ENCODE measurements around the gene TUBB1.

TUBB1 gene

GRCh38 chr20:59023616-59024015 lies 4.4 kb downstream of the TUBB1 start:
- Histone ChIP-seq H3K36me3 (ENCODE audit: control insufficient read depth, insufficient read depth, low read length) (peaks cover 25% of the 10 kb centered on the region), H3K4me1 (ENCODE audit: control insufficient read depth, insufficient read depth, low read length) (peaks cover 7% of the 10 kb centered on the region), H3K4me3 (ENCODE audit: low read length) (no peak overlapping the region), H3K27me3 (ENCODE audit: control insufficient read depth, insufficient read depth, low read length) (no peaks in the 10 kb centered on the region), H3K9ac (ENCODE audit: low read length) (no peak overlapping the region), H3K27ac (ENCODE audit: low read depth, low read length) (no peak overlapping the region)

GRCh38 chr20:59024111-59024530 lies 4.9 kb downstream of the TUBB1 start:
- Histone ChIP-seq H3K9ac (ENCODE audit: low read length) (no peak overlapping the region), H3K27me3 (ENCODE audit: control insufficient read depth, insufficient read depth, low read length) (no peaks in the 10 kb centered on the region), H3K4me1 (ENCODE audit: control insufficient read depth, insufficient read depth, low read length) (peaks cover 12% of the 10 kb centered on the region), H3K27ac (ENCODE audit: low read depth, low read length) (no peak overlapping the region), H3K36me3 (ENCODE audit: control insufficient read depth, insufficient read depth, low read length) (peaks cover 25% of the 10 kb centered on the region), H3K4me3 (ENCODE audit: low read length) (no peak overlapping the region)

- no peak overlapping the region for H3K27ac ChIP-seq (ENCODE audit: low read depth, low read length)
- H3K27me3 ChIP-seq (ENCODE audit: control insufficient read depth, insufficient read depth, low read length) = no peaks in the 10 kb centered on the region
- peaks cover 26% of the 10 kb centered on the region for H3K36me3 ChIP-seq (ENCODE audit: control insufficient read depth, insufficient read depth, low read length)
- peaks cover 17% of the 10 kb centered on the region for H3K4me1 ChIP-seq (ENCODE audit: control insufficient read depth, insufficient read depth, low read length)
- no peak overlapping the region for H3K4me3 ChIP-seq (ENCODE audit: low read length)
- H3K9ac ChIP-seq (ENCODE audit: low read length) = no peak overlapping the region
Observed at GRCh38 chr20:59025086-59025485, 5.9 kb downstream of the TUBB1 start.

GRCh38 chr20:59025511-59025910 lies 6.3 kb downstream of the TUBB1 start:
- Histone ChIP-seq H3K4me1 (ENCODE audit: control insufficient read depth, insufficient read depth, low read length) (peaks cover 19% of the 10 kb centered on the region), H3K9ac (ENCODE audit: low read length) (no peak overlapping the region), H3K36me3 (ENCODE audit: control insufficient read depth, insufficient read depth, low read length) (peaks cover 28% of the 10 kb centered on the region)

GRCh38 chr20:59026904-59027740 lies 7.9 kb downstream of the TUBB1 start:
- H3K4me3 ChIP-seq (ENCODE audit: low read length) = no peak overlapping the region
- H3K27ac ChIP-seq (ENCODE audit: low read depth, low read length) = no peak overlapping the region
- H3K4me1 ChIP-seq (ENCODE audit: control insufficient read depth, insufficient read depth, low read length) = peaks cover 25% of the 10 kb centered on the region
- H3K27me3 ChIP-seq (ENCODE audit: control insufficient read depth, insufficient read depth, low read length) = no peaks in the 10 kb centered on the region
- H3K36me3 ChIP-seq (ENCODE audit: control insufficient read depth, insufficient read depth, low read length) = peaks cover 28% of the 10 kb centered on the region
- H3K9ac ChIP-seq (ENCODE audit: low read length) = no peak overlapping the region

More at GRCh38 chr20:59025511-59025910, 6.3 kb downstream of the TUBB1 start:
- no peak overlapping the region for H3K27ac ChIP-seq (ENCODE audit: low read depth, low read length)
- no peaks in the 10 kb centered on the region for H3K27me3 ChIP-seq (ENCODE audit: control insufficient read depth, insufficient read depth, low read length)
- H3K4me3 ChIP-seq (ENCODE audit: low read length) = no peak overlapping the region

- no peak overlapping the region for H3K27ac ChIP-seq (ENCODE audit: low read depth, low read length)
- no peak overlapping the region for H3K9ac ChIP-seq (ENCODE audit: low read length)
- peaks cover 27% of the 10 kb centered on the region for H3K4me1 ChIP-seq (ENCODE audit: control insufficient read depth, insufficient read depth, low read length)
- no peaks in the 10 kb centered on the region for H3K27me3 ChIP-seq (ENCODE audit: control insufficient read depth, insufficient read depth, low read length)
- H3K4me3 ChIP-seq (ENCODE audit: low read length) = no peak overlapping the region
- peaks cover 24% of the 10 kb centered on the region for H3K36me3 ChIP-seq (ENCODE audit: control insufficient read depth, insufficient read depth, low read length)
Observed at GRCh38 chr20:59027741-59028320, 8.6 kb downstream of the TUBB1 start.

GRCh38 chr20:59028812-59029211 lies 9.6 kb downstream of the TUBB1 start:
- H3K4me3 ChIP-seq (ENCODE audit: low read length) = no peak overlapping the region
- H3K36me3 ChIP-seq (ENCODE audit: control insufficient read depth, insufficient read depth, low read length) = peaks cover 17% of the 10 kb centered on the region
- H3K27ac ChIP-seq (ENCODE audit: low read depth, low read length) = no peak overlapping the region
- no peaks in the 10 kb centered on the region for H3K27me3 ChIP-seq (ENCODE audit: control insufficient read depth, insufficient read depth, low read length)
- H3K4me1 ChIP-seq (ENCODE audit: control insufficient read depth, insufficient read depth, low read length) = peaks cover 28% of the 10 kb centered on the region
- no peak overlapping the region for H3K9ac ChIP-seq (ENCODE audit: low read length)

GRCh38 chr20:59030911-59031563 lies 11.8 kb downstream of the TUBB1 start:
- H3K27ac ChIP-seq (ENCODE audit: low read depth, low read length) = no peak overlapping the region
- no peaks in the 10 kb centered on the region for H3K27me3 ChIP-seq (ENCODE audit: control insufficient read depth, insufficient read depth, low read length)
- H3K36me3 ChIP-seq (ENCODE audit: control insufficient read depth, insufficient read depth, low read length) = peaks cover 22% of the 10 kb centered on the region
- no peak overlapping the region for H3K9ac ChIP-seq (ENCODE audit: low read length)
- H3K4me3 ChIP-seq (ENCODE audit: low read length) = peak overlapping the region; percentile 92
- H3K4me1 ChIP-seq (ENCODE audit: control insufficient read depth, insufficient read depth, low read length) = peaks cover 28% of the 10 kb centered on the region

- peaks cover 23% of the 10 kb centered on the region for H3K36me3 ChIP-seq (ENCODE audit: control insufficient read depth, insufficient read depth, low read length)
- peaks cover 28% of the 10 kb centered on the region for H3K4me1 ChIP-seq (ENCODE audit: control insufficient read depth, insufficient read depth, low read length)
- peak overlapping the region; percentile 61 for H3K9ac ChIP-seq (ENCODE audit: low read length)
- H3K27me3 ChIP-seq (ENCODE audit: control insufficient read depth, insufficient read depth, low read length) = no peaks in the 10 kb centered on the region
- H3K27ac ChIP-seq (ENCODE audit: low read depth, low read length) = peak overlapping the region; percentile 93
- H3K4me3 ChIP-seq (ENCODE audit: low read length) = peak overlapping the region; percentile 92
Observed at GRCh38 chr20:59031564-59032022, 12.4 kb downstream of the TUBB1 start.

GRCh38 chr20:59032023-59032712 lies 12.9 kb downstream of the TUBB1 start, which contains the start of gene ATP5F1E:
Gene ATP5F1E, minus strand, starts transcription at chr20:59032335. Its CDS starts 84 bp downstream, at chr20:59032251.
- peak within 1 kb of the TSS; percentile 64 for H3K9ac ChIP-seq (ENCODE audit: low read length)
- H3K4me1 ChIP-seq (ENCODE audit: control insufficient read depth, insufficient read depth, low read length) = peaks cover 28% of the 10 kb centered on the region
- H3K4me3 ChIP-seq (ENCODE audit: low read length) = peak within 1 kb of the TSS; percentile 92
- no peaks in the 10 kb centered on the region for H3K27me3 ChIP-seq (ENCODE audit: control insufficient read depth, insufficient read depth, low read length)
- H3K36me3 ChIP-seq (ENCODE audit: control insufficient read depth, insufficient read depth, low read length) = peaks cover 19% of the 10 kb centered on the region
- H3K27ac ChIP-seq (ENCODE audit: low read depth, low read length) = peak within 1 kb of the TSS; percentile 93

- H3K27ac ChIP-seq (ENCODE audit: low read depth, low read length) = peak overlapping the region; percentile 78
- H3K36me3 ChIP-seq (ENCODE audit: control insufficient read depth, insufficient read depth, low read length) = peaks cover 20% of the 10 kb centered on the region
- H3K4me3 ChIP-seq (ENCODE audit: low read length) = peak overlapping the region; percentile 80
- no peaks in the 10 kb centered on the region for H3K27me3 ChIP-seq (ENCODE audit: control insufficient read depth, insufficient read depth, low read length)
- peaks cover 25% of the 10 kb centered on the region for H3K4me1 ChIP-seq (ENCODE audit: control insufficient read depth, insufficient read depth, low read length)
- peak overlapping the region; percentile 64 for H3K9ac ChIP-seq (ENCODE audit: low read length)
Observed at GRCh38 chr20:59032713-59033059, 13.5 kb downstream of the TUBB1 start.

GRCh38 chr20:59033093-59033492 lies 13.9 kb downstream of the TUBB1 start:
- Histone ChIP-seq H3K4me3 (ENCODE audit: low read length) (no peak overlapping the region), H3K27me3 (ENCODE audit: control insufficient read depth, insufficient read depth, low read length) (no peaks in the 10 kb centered on the region), H3K27ac (ENCODE audit: low read depth, low read length) (no peak overlapping the region), H3K4me1 (ENCODE audit: control insufficient read depth, insufficient read depth, low read length) (peaks cover 25% of the 10 kb centered on the region), H3K9ac (ENCODE audit: low read length) (no peak overlapping the region), H3K36me3 (ENCODE audit: control insufficient read depth, insufficient read depth, low read length) (peaks cover 24% of the 10 kb centered on the region)

Measured in rectal smooth muscle tissue (tissue), 1 donor.